HG03439 (cell line): ENCODE results near the gene SEC24D.

Experiments
- ATAC-seq: cut with Tn5 transposase; IDR thresholded peaks from one replicate; pipeline ENCODE4 v1.9.1; 2021; ENCODE audit warnings: mild to moderate bottlenecking, moderate library complexity; ENCODE audit not compliant: unreplicated experiment

SEC24D gene

GRCh38 chr4:118776157-118776954, 59.6 kb downstream of the SEC24D start:
- no peak for ATAC-seq

GRCh38 chr4:118775405-118775804, 60.5 kb downstream of the SEC24D start:
- no peak for ATAC-seq

- no peak for ATAC-seq
Observed at GRCh38 chr4:118774989-118775388, 60.9 kb downstream of the SEC24D start.

GRCh38 chr4:118774321-118774720, 61.6 kb downstream of the SEC24D start:
- ATAC-seq, result no peak

- no peak for ATAC-seq
Observed at GRCh38 chr4:118773429-118773792, 62.5 kb downstream of the SEC24D start.

- no peak for ATAC-seq
Observed at GRCh38 chr4:118772767-118773428, 63.0 kb downstream of the SEC24D start.

- no peak for ATAC-seq
Observed at GRCh38 chr4:118772081-118772766, 63.7 kb downstream of the SEC24D start.

- ATAC-seq, result no peak
Observed at GRCh38 chr4:118770741-118771187, 65.2 kb downstream of the SEC24D start.

- ATAC-seq, result no peak
Observed at GRCh38 chr4:118769161-118769560, 66.8 kb downstream of the SEC24D start.

- no peak for ATAC-seq
Observed at GRCh38 chr4:118767109-118767508, 68.8 kb downstream of the SEC24D start.

GRCh38 chr4:118765399-118765798, 70.5 kb downstream of the SEC24D start:
- no peak for ATAC-seq

- ATAC-seq, result no peak
Observed at GRCh38 chr4:118762730-118763477, 73.0 kb downstream of the SEC24D start.

- ATAC-seq, result no peak
Observed at GRCh38 chr4:118762155-118762554, 73.8 kb downstream of the SEC24D start.

GRCh38 chr4:118761397-118762016, 74.4 kb downstream of the SEC24D start:
- no peak for ATAC-seq

- peak; percentile 99 for ATAC-seq
Observed at GRCh38 chr4:118760493-118760892, 75.4 kb downstream of the SEC24D start.

- peak; percentile 48 for ATAC-seq
Observed at GRCh38 chr4:118760092-118760491, 75.8 kb downstream of the SEC24D start.

- no peak for ATAC-seq
Observed at GRCh38 chr4:118759481-118759880, 76.4 kb downstream of the SEC24D start.

GRCh38 chr4:118758293-118758692, 77.6 kb downstream of the SEC24D start:
- ATAC-seq, result no peak

GRCh38 chr4:118757761-118758251, 78.1 kb downstream of the SEC24D start:
- no peak for ATAC-seq

GRCh38 chr4:118756958-118757357, 79.0 kb downstream of the SEC24D start:
- no peak for ATAC-seq
